Neural progenitor cell (in vitro differentiated cells): ENCODE results near the gene NUBPL. TPM values are rescaled to one million over a fixed set of nuclear protein-coding genes. Genes with fewer than 3 reads are reported as not detected.

ENCODE experiments used
- DNase-seq: peaks from one replicate; pipeline ENCODE4 v3.0.0-alpha.2; 2016; ENCODE audit warnings: low spot score
- H2AFZ ChIP-seq: fragments of 200-600 bp; sonication (generic); replicated peaks from 2 replicates; pipeline ENCODE4 v1.6.1; 2016; ENCODE audit warnings: antibody characterized with exemption
- H3F3A ChIP-seq: fragments of 200-600 bp; sonication (generic); 2 replicates; pipeline ENCODE4 v1.6.1; 2016; ENCODE audit warnings: antibody characterized with exemption, low read depth
- H3K27ac ChIP-seq: fragments of 200-600 bp; sonication (generic); 2 replicates; pipeline ENCODE4 v1.5.1; 2016; ENCODE audit warnings: mild to moderate bottlenecking
- H3K27me3 ChIP-seq: fragments of 200-600 bp; sonication (generic); 2 replicates; pipeline ENCODE4 v1.6.1; 2016; ENCODE audit warnings: mild to moderate bottlenecking, moderate library complexity
- H3K36me3 ChIP-seq: fragments of 200-600 bp; sonication (generic); 2 replicates; pipeline ENCODE4 v1.5.1; 2016
- H3K4me1 ChIP-seq: fragments of 200-600 bp; sonication (generic); 2 replicates; pipeline ENCODE4 v1.6.1; 2016; ENCODE audit warnings: mixed run types
- H3K4me2 ChIP-seq: fragments of 200-600 bp; sonication (generic); 2 replicates; pipeline ENCODE4 v1.6.1; 2016
- H3K4me3 ChIP-seq: fragments of 200-600 bp; sonication (generic); 2 replicates; pipeline ENCODE4 v1.5.1; 2016
- H3K79me2 ChIP-seq: fragments of 200-600 bp; sonication (generic); 2 replicates; pipeline ENCODE4 v1.6.1; 2016; ENCODE audit warnings: low read depth
- H3K9ac ChIP-seq: fragments of 200-600 bp; sonication (generic); 2 replicates; pipeline ENCODE4 v1.6.1; 2016
- H3K9me3 ChIP-seq: fragments of 200-600 bp; sonication (generic); 2 replicates; pipeline ENCODE4 v1.5.1; 2016; ENCODE audit warnings: low read depth
- H4K20me1 ChIP-seq: fragments of 200-600 bp; sonication (generic); 2 replicates; pipeline ENCODE4 v1.6.1; 2016; ENCODE audit warnings: low read depth
- H3K27ac Mint-ChIP-seq: 3 replicates; pipeline ENCODE4 v1.8.0; 2021; ENCODE audit warnings: mixed read lengths
- H3K27me3 Mint-ChIP-seq: 2 replicates; pipeline ENCODE4 v1.8.0; 2022; ENCODE audit warnings: low read depth, mild to moderate bottlenecking, inconsistent platforms, moderate library complexity, mixed read lengths; ENCODE audit not compliant: insufficient read depth
- H3K36me3 Mint-ChIP-seq: 3 replicates; pipeline ENCODE4 v1.8.0; 2021; ENCODE audit warnings: mixed read lengths
- H3K4me1 Mint-ChIP-seq: 3 replicates; pipeline ENCODE4 v1.8.0; 2021; ENCODE audit warnings: mixed read lengths
- H3K4me3 Mint-ChIP-seq: 3 replicates; pipeline ENCODE4 v1.8.0; 2021; ENCODE audit warnings: mild to moderate bottlenecking, moderate library complexity, mixed read lengths
- H3K9me3 Mint-ChIP-seq: 3 replicates; pipeline ENCODE4 v1.8.0; 2020; ENCODE audit warnings: mixed read lengths
- EZH2 ChIP-seq: fragments of 200-600 bp; sonication (generic); IDR thresholded peaks from 2 replicates; pipeline ENCODE4 v1.6.1; 2017; ENCODE audit warnings: antibody characterized with exemption, mild to moderate bottlenecking, moderate library complexity
- EZH2phosphoT487 ChIP-seq: fragments of 200-600 bp; sonication (generic); IDR thresholded peaks from 2 replicates; pipeline ENCODE4 v1.6.1; 2017; ENCODE audit warnings: antibody characterized with exemption
- total RNA-seq: library from RNA; depleted of rRNA; stranded (reverse); fragments of >200 nt; gene quantifications from 2 replicates; pipeline ENCODE4 v1.2.3, GENCODE V29; 2015; ENCODE audit warnings: low replicate concordance
- TF ChIP-seq, protein P1 (sequence below): fragments of 200-600 bp; sonication (generic); IDR thresholded peaks from 2 replicates; pipeline ENCODE4 v1.5.1; 2017; ENCODE audit warnings: antibody characterized with exemption, mild to moderate bottlenecking

NUBPL gene
- total RNA-seq, 1 donor from 2014 or later, result 29.3 TPM

- no peaks in the 10 kb centered on the region for H3F3A ChIP-seq
- no peak overlapping the region for H3K27ac ChIP-seq
- TF ChIP-seq EZH2 (no peak), EZH2phosphoT487 (no peak)
- TF ChIP-seq, protein P1, sequence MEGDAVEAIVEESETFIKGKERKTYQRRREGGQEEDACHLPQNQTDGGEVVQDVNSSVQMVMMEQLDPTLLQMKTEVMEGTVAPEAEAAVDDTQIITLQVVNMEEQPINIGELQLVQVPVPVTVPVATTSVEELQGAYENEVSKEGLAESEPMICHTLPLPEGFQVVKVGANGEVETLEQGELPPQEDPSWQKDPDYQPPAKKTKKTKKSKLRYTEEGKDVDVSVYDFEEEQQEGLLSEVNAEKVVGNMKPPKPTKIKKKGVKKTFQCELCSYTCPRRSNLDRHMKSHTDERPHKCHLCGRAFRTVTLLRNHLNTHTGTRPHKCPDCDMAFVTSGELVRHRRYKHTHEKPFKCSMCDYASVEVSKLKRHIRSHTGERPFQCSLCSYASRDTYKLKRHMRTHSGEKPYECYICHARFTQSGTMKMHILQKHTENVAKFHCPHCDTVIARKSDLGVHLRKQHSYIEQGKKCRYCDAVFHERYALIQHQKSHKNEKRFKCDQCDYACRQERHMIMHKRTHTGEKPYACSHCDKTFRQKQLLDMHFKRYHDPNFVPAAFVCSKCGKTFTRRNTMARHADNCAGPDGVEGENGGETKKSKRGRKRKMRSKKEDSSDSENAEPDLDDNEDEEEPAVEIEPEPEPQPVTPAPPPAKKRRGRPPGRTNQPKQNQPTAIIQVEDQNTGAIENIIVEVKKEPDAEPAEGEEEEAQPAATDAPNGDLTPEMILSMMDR, result no peak
- Mint-ChIP-seq H3K27ac (no peak overlapping the region), H3K9me3 (no peaks in the 10 kb centered on the region), H3K27me3 (peaks cover 3% of the 10 kb centered on the region), H3K4me1 (no peaks in the 10 kb centered on the region), H3K36me3 (no peaks in the 10 kb centered on the region), H3K4me3 (no peak overlapping the region)
- no peaks in the 10 kb centered on the region for H3K79me2 ChIP-seq
- DNase-seq, result no peak
- H3K4me1 ChIP-seq, result no peaks in the 10 kb centered on the region
- no peak overlapping the region for H3K4me2 ChIP-seq
- no peak overlapping the region for H3K9ac ChIP-seq
- H4K20me1 ChIP-seq, result no peaks in the 10 kb centered on the region
- H3K36me3 ChIP-seq, result no peaks in the 10 kb centered on the region
- no peaks in the 10 kb centered on the region for H3K27me3 ChIP-seq
- no peak overlapping the region for H2AFZ ChIP-seq
- no peaks in the 10 kb centered on the region for H3K9me3 ChIP-seq
- no peak overlapping the region for H3K4me3 ChIP-seq
These were observed 31.4 kb downstream of the NUBPL start for GRCh38 chr14:31592631-31593030.

GRCh38 chr14:31596342-31597095, 35.3 kb downstream of the NUBPL start:
- H3K27ac ChIP-seq, result no peak overlapping the region

GRCh38 chr14:31605702-31606101, 44.5 kb downstream of the NUBPL start:
- no peak overlapping the region for H3K9ac ChIP-seq
- H2AFZ ChIP-seq, result no peak overlapping the region
- no peak overlapping the region for H3K4me3 Mint-ChIP-seq
- no peaks in the 10 kb centered on the region for H3K4me1 ChIP-seq
- H3K36me3 ChIP-seq, result no peaks in the 10 kb centered on the region
- H3K9me3 ChIP-seq, result no peaks in the 10 kb centered on the region
- no peaks in the 10 kb centered on the region for H3K79me2 ChIP-seq
- no peaks in the 10 kb centered on the region for H3K4me1 Mint-ChIP-seq
- no peak for DNase-seq
- no peak overlapping the region for H3K27ac ChIP-seq
- H3K9me3 Mint-ChIP-seq, result peaks cover 19% of the 10 kb centered on the region
- H3K4me3 ChIP-seq, result no peak overlapping the region
- no peaks in the 10 kb centered on the region for H3F3A ChIP-seq
- H4K20me1 ChIP-seq, result no peaks in the 10 kb centered on the region
- no peak overlapping the region for H3K4me2 ChIP-seq
- peaks cover 2% of the 10 kb centered on the region for H3K27me3 Mint-ChIP-seq
- no peak overlapping the region for H3K27ac Mint-ChIP-seq
- no peaks in the 10 kb centered on the region for H3K27me3 ChIP-seq
- peaks cover 18% of the 10 kb centered on the region for H3K36me3 Mint-ChIP-seq
- no peak for TF ChIP-seq EZH2phosphoT487
- TF ChIP-seq, protein P1, result no peak
- TF ChIP-seq EZH2, result no peak

More at GRCh38 chr14:31596342-31597095, 35.3 kb downstream of the NUBPL start:
- Histone ChIP-seq H3K4me3 (no peak overlapping the region), H3F3A (no peaks in the 10 kb centered on the region), H3K79me2 (no peaks in the 10 kb centered on the region), H3K4me1 (no peaks in the 10 kb centered on the region), H3K27me3 (no peaks in the 10 kb centered on the region), H2AFZ (no peak overlapping the region), H3K9ac (no peak overlapping the region), H3K36me3 (no peaks in the 10 kb centered on the region), H3K4me2 (no peak overlapping the region), H4K20me1 (no peaks in the 10 kb centered on the region), H3K9me3 (no peaks in the 10 kb centered on the region)
- Mint-ChIP-seq H3K27me3 (peaks cover 3% of the 10 kb centered on the region), H3K36me3 (peaks cover 8% of the 10 kb centered on the region), H3K27ac (no peak overlapping the region), H3K4me1 (no peaks in the 10 kb centered on the region), H3K9me3 (peaks cover 4% of the 10 kb centered on the region), H3K4me3 (no peak overlapping the region)
- DNase-seq, result no peak
- TF ChIP-seq EZH2phosphoT487 (no peak), EZH2 (no peak)
- TF ChIP-seq, protein P1, result no peak
